Endometrial microvascular endothelial cells (primary cell): ENCODE measurements around the gene MRAP. TPM values are rescaled to one million over a fixed set of nuclear protein-coding genes. Genes with fewer than 3 reads are reported as not detected.
"Not testable (repeated sequence)": the region's sequence is repeated elsewhere in the genome, so short reads cannot be mapped to it uniquely, and the experiment has no call there.

Experiments used
- in situ Hi-C: cut with HindIII; loops from 2 replicates; pipeline ENCODE4 v1.10.0; 2017; ENCODE audit warnings: low sequenced_read_pairs, low pct_unique_long_range_greater_than_20kb; ENCODE audit errors: inconsistent ontology term
- total RNA-seq: library from RNA; depleted of rRNA; stranded (reverse); fragments of >200 nt; gene quantifications from one replicate; pipeline ENCODE4 v1.2.3, GENCODE V29; 2015; ENCODE audit errors: inconsistent ontology term

Gene MRAP
- not detected for total RNA-seq

DNA sequence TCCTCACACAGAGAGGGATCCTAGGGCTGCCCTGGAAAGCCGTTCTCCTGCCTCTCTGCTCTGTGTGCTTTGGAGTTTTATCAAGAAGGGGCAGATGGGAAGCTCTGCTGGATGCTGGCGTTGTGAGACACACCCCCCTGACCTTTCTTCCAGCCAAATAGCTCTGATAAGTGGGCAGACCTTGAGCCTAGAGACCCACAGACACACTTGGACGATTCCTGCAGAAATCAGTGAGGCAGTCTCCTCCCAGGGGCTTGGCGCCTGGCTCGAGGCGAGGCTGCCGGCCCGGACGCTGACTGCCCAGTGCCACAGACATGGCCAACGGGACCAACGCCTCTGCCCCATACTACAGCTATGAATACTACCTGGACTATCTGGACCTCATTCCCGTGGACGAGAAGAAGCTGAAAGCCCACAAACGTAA, at the start of gene MRAP:
MRAP (plus strand) TSS at position 198 of the 424 bp plus-strand sequence; CDS start at position 315, 117 bp downstream.
- in situ Hi-C loops: no loop called here

DNA sequence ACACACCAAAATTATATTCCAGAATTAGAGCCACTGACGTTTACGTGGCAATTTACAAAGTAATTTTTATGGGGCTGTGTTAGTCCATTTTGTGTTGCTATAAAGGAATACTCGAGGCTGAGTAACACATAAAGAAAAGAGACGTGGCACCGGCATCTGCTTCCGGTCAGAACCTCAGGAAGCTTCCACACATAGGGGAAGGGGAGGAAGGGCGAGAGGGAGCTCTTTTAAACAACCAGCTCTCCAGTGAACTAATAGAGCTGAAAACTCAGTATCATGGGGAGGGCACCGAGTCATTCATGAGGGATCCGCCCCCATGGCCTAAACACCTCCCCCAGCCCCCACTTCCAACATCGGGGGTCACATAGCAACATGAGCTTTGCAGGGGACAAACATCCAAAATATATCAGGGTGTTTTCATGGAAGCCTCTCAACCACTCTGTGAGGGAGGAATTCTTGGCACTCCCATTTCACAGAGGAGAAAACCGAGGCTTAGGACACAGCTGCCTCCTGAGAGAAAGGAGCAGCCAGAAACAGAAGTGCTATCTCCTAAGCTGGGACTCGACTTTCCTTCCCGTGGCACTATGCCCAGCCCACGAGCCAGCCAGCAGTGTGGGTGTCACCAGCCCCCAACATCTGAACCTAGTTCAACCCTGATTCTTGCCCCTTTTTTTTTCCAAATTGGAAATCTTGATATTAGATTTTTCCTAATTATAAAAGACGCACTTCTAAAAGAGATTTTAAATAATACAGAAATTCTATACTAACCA, 49.0 kb upstream of the MRAP start:
- in situ Hi-C loops: no loop called here

DNA sequence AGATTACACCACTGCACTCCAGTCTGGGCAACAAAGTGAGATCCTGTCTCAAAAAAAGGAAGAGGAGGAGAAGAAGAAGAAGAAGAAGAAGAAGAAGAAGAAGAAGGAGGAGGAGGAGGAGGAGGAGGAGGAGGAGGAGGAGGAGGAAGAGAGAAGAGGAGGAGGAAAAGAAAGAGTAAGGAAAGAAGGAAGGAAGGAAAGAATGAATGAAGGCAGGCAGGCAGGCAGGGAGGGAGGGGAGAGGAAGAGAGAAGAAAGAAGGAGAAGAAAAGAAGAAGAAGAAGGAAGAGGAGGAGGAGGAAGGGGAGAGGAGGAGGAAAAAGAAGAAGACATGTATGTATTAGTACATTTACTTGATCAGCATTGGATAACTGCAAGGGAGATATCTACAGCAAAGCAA, 46.5 kb upstream of the MRAP start:
- in situ Hi-C loops: no loop called here

DNA sequence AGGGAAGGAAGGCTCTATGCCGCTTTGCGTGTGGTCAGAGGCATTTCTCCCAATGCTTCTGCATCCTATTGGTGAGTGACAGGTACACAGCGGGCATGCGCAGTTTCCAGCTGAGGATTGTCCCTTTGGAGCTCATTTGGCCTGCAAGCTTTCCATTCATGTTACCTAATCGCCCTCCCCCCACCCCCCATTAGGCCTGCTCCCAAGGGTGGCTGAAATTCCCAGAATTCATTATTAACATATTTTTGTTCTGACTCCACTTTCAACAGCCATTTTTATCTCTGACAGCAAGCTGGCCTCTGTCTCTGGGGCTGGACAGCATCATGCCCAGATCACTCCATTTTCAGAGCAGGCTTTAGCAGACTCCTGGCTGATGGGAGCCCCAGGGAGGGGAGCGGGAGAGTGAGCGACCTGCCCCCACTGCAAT, 45.4 kb upstream of the MRAP start:
- in situ Hi-C loops: no loop called here

DNA sequence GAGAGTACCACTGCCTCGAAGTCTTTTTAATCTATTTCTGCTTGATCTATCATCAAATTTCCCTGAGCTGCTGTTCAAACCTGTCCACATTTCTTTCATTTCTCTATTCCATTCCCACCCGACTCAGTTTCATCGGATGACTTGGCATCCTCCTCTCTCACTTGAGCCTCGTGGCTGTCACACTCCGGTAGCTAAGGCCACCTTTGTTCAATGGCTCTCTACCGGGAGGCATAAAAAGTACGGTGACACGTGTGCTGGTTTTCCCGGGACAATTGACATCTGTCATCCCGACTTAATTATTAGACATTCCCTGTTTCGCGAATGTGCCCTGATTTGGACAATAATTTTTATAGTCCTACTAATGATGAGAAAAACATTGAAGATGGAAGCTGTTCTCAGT, 42.4 kb upstream of the MRAP start:
- in situ Hi-C loops: no loop called here

DNA sequence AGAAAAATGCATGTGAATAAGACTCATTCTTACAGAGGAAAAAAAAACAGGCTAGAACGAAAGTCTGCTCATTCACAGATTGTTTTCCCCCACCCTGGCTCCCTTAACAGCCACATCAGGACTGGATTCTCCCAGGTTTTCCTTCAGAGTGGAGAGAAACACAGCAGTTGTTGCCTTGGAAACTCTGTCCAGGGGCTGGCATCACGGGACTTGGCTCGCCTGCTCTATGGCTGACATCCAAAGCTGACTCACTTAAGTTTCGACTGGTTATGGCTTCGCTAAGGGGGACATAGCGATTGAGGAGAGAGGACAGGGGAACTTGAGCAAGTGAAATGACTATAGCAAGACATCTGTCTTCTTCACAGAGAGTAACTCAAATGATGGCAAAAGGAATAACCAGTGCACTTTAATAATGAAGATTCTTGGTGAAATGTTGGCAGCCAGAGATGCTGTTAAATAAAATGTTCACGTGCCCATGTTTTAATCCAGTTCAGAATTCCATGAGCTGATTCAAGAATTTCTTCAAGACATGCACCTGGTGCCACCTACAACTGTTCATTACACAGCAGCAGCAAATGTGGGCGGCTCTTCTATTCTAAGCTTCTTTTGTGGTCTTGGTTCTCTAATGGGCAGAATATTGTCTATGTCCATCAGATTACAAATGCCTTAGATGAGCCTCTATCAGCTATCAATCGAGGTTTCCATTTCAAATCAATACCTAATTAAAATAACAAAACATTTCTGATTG, 41.6 kb upstream of the MRAP start:
- in situ Hi-C loops: no loop called here

DNA sequence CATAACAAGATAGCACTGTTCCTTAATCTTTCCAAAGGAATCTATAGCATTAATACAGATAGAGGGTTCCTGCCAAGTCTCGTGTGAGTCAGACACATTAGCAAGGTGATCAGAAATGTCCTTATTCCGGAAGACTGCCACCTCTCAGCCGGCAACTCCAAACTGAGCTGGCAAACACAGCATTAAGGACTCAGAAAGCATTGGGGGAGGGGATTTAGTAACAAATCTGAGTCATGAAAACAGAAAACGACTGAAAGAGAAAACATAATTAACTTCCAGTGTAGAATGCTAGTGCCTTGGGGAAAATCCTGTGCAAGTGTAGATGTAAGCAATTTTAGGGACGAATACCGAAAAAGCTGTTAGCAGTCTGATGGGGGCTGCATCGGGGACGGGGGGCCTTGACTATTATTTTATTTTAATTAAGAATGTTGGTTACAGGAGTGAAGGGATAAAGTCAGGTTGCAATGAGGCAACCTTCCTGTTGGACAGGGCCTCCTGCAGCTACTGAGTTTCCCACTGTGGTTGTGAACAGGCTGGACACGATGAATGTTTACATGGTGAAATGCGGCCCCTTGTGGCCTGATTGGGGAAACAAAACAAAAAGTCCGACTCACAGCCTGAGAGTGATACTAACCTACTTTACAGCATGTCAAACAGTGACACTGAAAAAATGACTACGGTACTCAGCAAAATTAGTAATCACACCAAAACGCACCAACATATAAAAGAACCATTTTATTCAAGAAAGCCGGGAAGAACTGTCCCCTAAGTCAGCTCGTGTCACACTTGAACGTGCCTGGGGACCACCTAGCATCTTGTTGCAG, 40.5 kb upstream of the MRAP start:
- in situ Hi-C loops: no loop called here

DNA sequence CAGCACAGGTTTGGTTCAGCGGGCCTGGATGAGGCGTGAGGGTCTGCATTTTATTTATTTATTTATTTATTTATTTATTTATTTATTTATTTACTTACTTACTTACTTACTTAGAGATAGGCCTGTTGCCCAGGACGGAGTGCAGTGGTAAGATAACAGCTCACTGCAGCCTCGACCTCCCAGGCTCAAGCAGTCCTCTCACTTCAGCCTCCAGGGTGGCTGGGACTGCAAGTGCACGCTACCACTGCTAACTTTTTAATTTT, 39.9 kb upstream of the MRAP start:
- in situ Hi-C loops: not testable (repeated sequence)

DNA sequence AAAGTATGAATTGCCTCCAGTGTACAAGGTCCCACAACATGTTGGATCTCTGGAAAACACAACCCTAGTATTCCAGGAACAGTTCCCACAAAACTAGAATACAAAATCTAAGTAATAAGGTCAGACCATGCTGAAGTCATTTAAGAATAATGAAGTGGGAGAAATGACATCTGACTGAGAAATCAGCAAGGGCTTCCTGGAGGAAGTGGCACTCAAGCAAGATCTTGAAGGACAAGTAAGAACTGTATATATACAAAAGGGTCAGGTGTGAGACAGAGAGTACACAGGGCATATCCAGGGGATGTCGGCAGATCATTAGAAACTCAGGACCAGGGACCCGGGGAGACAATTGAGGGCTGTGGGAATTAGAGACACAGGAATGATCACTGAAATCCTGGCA, 38.5 kb upstream of the MRAP start:
- in situ Hi-C loops: no loop called here

DNA sequence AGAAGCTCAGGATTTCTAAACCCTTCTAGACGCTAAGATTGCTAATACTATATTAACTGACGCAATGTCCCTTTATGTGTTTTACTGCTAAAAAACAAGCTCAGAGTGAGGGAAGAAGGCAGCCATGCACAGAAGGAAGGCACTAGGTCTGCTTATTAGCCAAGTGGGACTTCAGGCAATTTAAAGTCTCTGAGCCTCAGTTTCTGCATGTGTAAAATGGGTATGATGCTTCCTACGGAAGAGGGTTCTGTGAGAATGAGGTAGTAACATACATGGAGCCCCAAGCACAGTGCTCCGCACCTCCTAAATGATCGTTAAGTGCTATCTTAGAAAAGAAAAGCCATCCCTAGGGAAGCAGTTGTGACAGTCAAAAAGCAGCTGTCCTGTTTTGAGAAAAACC, 36.7 kb upstream of the MRAP start:
- in situ Hi-C loops: no loop called here

DNA sequence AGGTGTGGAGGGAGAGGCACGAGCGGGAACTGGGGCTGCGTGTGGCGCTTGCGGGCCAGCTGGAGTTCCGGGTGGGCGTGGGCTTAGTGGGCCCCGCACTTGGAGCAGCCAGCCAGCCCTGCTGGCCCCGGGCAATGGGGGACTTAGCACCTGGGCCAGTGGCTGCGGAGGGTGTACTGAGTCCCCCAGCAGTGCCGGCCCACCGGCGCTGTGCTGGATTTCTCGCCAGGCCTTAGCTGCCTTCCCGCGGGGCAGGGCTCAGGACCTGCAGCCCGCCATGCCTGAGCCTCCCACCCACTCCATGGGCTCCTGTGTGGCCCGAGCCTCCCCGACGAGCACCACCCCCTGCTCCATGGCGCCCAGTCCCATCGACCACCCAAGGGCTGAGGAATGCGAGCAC, 33.3 kb upstream of the MRAP start:
- in situ Hi-C loops: not testable (repeated sequence)

DNA sequence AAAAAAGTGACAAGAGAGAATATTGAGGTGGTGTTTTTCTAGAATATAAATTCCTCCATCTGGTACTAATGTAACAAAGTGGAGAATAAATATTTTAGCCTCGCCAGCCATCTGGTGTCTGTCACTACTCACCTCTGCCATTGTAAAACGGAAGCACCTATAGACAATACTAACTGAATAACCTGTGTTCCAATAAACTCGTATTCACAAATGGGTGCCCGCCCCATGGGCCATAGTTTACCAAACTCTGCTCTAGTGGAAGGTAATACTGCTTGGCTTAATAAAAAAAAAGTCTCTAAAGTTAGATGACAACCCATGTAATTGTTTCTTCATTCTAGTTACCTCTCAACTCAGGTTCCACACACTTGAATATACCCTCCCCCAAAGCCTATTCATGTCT, 27.9 kb upstream of the MRAP start:
- in situ Hi-C loops: no loop called here

DNA sequence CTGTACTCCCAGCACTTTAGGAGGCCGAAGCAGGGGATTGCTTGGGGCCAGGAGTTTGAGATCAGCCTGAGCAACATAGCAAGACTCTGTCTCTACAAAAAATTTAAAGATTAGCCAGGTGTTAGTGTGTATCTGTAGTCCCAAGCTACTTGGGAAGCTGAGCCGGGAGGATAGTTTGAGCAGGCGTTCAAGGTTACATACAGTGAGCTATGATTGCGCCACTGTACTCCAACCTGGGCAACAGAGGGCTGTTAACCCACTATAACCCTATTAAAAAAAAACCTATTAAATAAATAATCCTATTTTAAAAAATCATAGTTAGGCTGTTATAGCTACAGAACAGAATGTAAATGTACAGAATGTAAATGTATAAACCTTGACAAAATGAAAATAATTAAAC, 22.0 kb upstream of the MRAP start:
- in situ Hi-C loops: no loop called here

DNA sequence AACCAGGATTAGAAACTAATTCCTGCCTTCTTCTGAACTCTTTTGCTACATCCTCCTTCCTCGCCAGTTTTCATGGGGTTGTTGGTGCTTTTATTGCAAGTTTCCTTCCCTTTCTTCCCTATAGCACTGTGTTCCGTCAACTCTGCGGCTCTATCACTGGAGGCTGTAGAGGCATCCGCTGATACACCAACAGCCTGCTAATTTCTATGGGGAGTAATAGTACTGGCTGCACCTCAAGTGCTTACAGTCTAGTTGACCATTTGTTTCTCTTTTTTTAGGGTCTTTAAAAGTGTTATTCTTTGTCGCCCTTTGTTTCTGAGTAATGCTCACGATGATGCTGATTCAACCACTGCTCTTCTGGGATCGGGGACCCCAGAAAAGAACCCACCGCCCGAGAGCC, 20.6 kb upstream of the MRAP start:
- in situ Hi-C loops: no loop called here

DNA sequence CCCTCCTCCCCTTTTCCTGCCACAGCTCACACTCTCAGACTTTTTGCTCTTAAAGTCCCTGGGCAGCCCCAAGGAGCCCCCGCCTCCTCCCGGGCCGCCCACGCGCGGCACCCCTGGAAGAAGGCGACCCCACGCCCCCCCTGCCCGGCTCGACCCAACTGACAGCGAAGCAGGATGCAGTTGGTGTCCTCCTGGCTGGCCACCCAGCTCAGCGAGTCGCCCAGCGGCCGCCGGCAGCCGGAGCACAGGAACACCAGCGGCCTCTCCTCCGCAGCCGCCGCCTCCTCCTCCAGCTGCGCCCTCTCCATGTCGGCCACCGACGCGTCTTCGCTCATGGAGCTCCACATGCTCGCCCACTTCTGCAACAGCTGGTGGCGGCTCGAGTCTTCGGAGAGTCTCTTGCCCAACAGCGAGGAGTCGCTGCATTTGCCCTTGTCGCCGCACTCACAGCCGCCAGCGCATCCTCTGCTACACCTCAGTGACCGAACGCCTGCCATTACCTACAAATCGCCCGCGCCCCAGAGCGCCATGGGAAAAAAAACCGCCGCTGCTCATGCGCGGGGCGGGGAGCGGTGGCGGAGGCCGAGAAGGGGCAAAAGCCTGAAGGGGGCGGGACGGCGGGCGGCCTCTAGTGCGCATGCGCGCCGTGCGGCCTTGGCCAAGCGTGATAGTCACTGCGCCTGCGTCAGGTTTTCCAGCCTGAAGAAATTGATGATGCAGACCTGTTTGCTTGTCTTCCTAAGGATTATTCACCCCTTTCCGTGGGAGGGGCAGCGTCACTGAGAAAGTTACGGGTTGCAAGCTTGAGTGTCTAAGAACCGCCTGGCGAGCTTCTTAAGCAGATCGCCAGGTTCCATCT, 19.9 kb upstream of the MRAP start, which contains the start of gene MIS18A:
MIS18A (minus strand) TSS at position 532 of the 859 bp plus-strand sequence; CDS start at position 497, 35 bp downstream.
- in situ Hi-C loops: no loop called here

DNA sequence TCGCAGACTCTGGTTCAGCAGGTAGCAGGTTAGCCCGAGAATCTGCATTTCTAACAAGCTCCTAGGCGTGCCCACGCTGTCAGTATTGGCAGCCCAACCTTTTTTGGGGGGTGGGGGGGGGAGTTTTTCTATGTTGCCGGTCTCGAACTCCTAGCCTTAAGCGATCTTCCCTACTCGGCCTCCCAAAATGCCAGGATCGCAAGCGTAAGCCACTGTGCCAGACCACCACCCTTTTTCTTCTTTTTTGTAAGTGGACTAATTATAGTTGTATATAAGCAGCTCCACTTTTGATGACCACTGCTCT, 19.3 kb upstream of the MRAP start:
- in situ Hi-C loops: no loop called here

DNA sequence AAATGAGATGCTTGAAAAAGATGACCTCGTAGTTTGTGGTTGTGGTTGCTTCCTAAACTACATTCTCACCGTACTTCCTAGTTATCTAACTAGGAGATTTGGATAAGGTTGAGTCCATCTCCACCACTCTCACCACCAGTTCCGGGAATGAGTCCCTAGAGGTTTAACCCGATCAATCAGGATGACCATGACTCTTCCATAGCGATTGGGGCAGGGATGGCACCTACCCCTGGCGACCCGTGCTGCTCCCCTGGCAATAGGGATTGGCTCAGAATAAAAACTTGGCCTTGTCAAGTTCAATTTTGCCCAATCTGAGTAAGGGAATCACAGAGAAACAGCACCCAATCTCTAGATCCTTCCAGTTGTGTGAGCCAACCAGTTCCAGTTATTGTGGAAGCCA, 17.1 kb upstream of the MRAP start:
- in situ Hi-C loops: no loop called here

DNA sequence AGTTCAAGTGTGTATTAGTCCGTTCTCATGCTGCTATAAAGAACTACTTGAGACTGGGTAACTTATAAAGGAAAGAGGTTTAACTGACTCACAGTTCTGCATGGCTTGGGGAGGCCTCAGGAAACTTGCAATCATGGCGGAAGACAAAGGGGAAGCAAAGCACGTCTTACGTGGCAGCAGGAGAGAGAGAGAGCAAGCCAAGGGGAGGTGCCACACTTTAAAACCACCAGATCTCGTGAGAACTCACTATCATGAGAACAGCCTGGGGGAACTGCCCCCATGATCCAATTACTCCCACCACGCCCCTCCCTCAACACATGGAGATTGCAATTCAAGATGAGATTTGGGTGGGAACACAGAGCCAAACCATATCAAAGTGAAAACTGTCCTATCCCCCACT, 15.7 kb upstream of the MRAP start:
- in situ Hi-C loops: no loop called here

DNA sequence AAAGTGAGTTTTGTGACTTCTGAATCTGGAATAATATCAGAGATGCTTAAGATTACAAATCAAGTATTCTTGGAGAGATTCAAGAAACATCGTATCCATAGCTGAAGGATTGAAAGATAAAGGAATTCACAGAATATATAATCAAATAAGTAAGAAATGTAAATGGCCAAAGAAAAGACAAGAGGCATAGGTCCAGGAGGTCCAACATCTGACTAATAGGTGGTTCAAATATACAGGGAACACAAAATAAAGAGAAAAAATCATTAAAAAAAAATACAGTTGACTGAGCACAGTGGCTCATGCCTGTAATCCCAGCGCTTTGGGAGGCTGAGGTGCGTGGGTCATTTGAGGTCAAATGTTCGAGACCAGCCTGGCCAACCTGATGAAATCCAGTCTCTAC, 13.2 kb upstream of the MRAP start:
- in situ Hi-C loops: no loop called here
